H1 (cell line): ENCODE results near the gene IRF9. TPM values are rescaled to one million over a fixed set of nuclear protein-coding genes. Genes with fewer than 3 reads are reported as not detected.

Experiments
- BRCA1 ChIP-seq: IDR thresholded peaks from 2 replicates; pipeline ENCODE4 v1.6.1; 2012; ENCODE audit warnings: low read depth, low read length, improper control_type of control experiment
- KDM4A ChIP-seq: IDR thresholded peaks from one replicate; pipeline ENCODE4 v1.7.1; 2012; ENCODE audit warnings: low read depth, mild to moderate bottlenecking, moderate library complexity, low read length, inconsistent platforms; ENCODE audit not compliant: severe bottlenecking
- NRF1 ChIP-seq: IDR thresholded peaks from 2 replicates; pipeline ENCODE4 v1.6.1; 2011; ENCODE audit warnings: mild to moderate bottlenecking, low read depth, low read length, improper control_type of control experiment
- SIRT6 ChIP-seq: IDR thresholded peaks from one replicate; pipeline ENCODE4 v1.7.1; 2012; ENCODE audit warnings: low read length, inconsistent platforms
- SIX5 ChIP-seq: IDR thresholded peaks from 2 replicates; pipeline ENCODE4 v1.6.1; 2011; ENCODE audit warnings: mild to moderate bottlenecking, low read depth, low read length
- SP1 ChIP-seq: IDR thresholded peaks from 2 replicates; pipeline ENCODE4 v1.6.1; 2011; ENCODE audit warnings: low read depth, low read length
- polyA plus RNA-seq, 7 experiments: library from polyadenylated mRNA; depleted of rRNA in 3 of 7; stranded (reverse) in 5 of 7; unstranded in 2 of 7; fragments of >200 nt in 5 of 7; fragments of 200-250 nt in 2 of 7; gene quantifications; 1 replicate in 5 of 7; 2 replicates in 1 of 7; 4 replicates in 1 of 7; pipeline versions ENCODE4 v1.2.1 to v1.2.3, GENCODE V29; 2011 to 2013; ENCODE audit warnings: missing spikeins in 2 of 7, mixed read lengths in 2 of 7
- total RNA-seq: library from RNA; stranded (reverse); fragmentation: NEBNext Ultra II Directional; extraction: Animal tissue kit (Norgen Biotek cat#: 25700); gene quantifications from 2 replicates; pipeline ENCODE4 v1.2.1, GENCODE V29; 2021
- TF ChIP-seq, protein P1 (sequence below): fragments of 300-600 bp; sonication (generic); IDR thresholded peaks from 2 replicates; pipeline ENCODE4 v1.7.1; 2012; ENCODE audit warnings: low read length, moderate library complexity, mild to moderate bottlenecking, inconsistent platforms; ENCODE audit not compliant: insufficient replicate concordance

IRF9 gene
- total and polyA plus RNA-seq, 2 of the 8 experiments (the other 6 are each of a cell fraction or from before 2014, with no cell fraction given), result 11.4 to 13.2 TPM

DNA sequence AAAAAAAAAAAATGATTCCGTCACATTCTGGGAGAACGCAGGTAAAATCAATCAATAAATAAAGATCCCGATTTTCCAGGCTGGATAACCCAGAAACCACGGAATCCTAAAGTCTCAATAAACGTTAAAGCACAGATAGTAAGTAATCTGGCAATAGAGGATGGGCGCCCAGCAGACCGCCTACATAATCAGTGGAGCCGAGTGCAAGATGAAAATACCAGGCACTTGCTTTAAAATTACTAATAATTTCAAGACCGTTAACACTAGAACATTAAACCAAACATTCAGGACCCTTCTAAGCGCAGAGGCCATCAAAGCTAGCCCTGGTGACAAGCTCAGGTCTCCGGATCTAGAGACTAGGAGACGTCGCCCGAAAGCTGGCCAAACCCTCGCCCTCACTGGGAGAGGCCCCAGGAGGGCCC, 47.7 kb upstream of the IRF9 start (continued):
- TF ChIP-seq, protein P1, sequence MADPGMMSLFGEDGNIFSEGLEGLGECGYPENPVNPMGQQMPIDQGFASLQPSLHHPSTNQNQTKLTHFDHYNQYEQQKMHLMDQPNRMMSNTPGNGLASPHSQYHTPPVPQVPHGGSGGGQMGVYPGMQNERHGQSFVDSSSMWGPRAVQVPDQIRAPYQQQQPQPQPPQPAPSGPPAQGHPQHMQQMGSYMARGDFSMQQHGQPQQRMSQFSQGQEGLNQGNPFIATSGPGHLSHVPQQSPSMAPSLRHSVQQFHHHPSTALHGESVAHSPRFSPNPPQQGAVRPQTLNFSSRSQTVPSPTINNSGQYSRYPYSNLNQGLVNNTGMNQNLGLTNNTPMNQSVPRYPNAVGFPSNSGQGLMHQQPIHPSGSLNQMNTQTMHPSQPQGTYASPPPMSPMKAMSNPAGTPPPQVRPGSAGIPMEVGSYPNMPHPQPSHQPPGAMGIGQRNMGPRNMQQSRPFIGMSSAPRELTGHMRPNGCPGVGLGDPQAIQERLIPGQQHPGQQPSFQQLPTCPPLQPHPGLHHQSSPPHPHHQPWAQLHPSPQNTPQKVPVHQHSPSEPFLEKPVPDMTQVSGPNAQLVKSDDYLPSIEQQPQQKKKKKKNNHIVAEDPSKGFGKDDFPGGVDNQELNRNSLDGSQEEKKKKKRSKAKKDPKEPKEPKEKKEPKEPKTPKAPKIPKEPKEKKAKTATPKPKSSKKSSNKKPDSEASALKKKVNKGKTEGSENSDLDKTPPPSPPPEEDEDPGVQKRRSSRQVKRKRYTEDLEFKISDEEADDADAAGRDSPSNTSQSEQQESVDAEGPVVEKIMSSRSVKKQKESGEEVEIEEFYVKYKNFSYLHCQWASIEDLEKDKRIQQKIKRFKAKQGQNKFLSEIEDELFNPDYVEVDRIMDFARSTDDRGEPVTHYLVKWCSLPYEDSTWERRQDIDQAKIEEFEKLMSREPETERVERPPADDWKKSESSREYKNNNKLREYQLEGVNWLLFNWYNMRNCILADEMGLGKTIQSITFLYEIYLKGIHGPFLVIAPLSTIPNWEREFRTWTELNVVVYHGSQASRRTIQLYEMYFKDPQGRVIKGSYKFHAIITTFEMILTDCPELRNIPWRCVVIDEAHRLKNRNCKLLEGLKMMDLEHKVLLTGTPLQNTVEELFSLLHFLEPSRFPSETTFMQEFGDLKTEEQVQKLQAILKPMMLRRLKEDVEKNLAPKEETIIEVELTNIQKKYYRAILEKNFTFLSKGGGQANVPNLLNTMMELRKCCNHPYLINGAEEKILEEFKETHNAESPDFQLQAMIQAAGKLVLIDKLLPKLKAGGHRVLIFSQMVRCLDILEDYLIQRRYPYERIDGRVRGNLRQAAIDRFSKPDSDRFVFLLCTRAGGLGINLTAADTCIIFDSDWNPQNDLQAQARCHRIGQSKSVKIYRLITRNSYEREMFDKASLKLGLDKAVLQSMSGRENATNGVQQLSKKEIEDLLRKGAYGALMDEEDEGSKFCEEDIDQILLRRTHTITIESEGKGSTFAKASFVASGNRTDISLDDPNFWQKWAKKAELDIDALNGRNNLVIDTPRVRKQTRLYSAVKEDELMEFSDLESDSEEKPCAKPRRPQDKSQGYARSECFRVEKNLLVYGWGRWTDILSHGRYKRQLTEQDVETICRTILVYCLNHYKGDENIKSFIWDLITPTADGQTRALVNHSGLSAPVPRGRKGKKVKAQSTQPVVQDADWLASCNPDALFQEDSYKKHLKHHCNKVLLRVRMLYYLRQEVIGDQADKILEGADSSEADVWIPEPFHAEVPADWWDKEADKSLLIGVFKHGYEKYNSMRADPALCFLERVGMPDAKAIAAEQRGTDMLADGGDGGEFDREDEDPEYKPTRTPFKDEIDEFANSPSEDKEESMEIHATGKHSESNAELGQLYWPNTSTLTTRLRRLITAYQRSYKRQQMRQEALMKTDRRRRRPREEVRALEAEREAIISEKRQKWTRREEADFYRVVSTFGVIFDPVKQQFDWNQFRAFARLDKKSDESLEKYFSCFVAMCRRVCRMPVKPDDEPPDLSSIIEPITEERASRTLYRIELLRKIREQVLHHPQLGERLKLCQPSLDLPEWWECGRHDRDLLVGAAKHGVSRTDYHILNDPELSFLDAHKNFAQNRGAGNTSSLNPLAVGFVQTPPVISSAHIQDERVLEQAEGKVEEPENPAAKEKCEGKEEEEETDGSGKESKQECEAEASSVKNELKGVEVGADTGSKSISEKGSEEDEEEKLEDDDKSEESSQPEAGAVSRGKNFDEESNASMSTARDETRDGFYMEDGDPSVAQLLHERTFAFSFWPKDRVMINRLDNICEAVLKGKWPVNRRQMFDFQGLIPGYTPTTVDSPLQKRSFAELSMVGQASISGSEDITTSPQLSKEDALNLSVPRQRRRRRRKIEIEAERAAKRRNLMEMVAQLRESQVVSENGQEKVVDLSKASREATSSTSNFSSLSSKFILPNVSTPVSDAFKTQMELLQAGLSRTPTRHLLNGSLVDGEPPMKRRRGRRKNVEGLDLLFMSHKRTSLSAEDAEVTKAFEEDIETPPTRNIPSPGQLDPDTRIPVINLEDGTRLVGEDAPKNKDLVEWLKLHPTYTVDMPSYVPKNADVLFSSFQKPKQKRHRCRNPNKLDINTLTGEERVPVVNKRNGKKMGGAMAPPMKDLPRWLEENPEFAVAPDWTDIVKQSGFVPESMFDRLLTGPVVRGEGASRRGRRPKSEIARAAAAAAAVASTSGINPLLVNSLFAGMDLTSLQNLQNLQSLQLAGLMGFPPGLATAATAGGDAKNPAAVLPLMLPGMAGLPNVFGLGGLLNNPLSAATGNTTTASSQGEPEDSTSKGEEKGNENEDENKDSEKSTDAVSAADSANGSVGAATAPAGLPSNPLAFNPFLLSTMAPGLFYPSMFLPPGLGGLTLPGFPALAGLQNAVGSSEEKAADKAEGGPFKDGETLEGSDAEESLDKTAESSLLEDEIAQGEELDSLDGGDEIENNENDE, result no peak
- no peak for TF ChIP-seq SIX5
- TF ChIP-seq KDM4A, result no peak
- TF ChIP-seq SP1, result no peak
- no peak for TF ChIP-seq NRF1
- no peak for TF ChIP-seq SIRT6
- TF ChIP-seq BRCA1, result no peak
